Measurements from ENCODE around the gene GNA14. TPM values are rescaled to one million over a fixed set of nuclear protein-coding genes. Genes with fewer than 3 reads are reported as not detected.
"Not testable (repeated sequence)": the region's sequence is repeated elsewhere in the genome, so short reads cannot be mapped to it uniquely, and the experiment has no call there.

The GNA14 gene
- total RNA-seq, 2 experiments from 2014 or later = not detected

DNA sequence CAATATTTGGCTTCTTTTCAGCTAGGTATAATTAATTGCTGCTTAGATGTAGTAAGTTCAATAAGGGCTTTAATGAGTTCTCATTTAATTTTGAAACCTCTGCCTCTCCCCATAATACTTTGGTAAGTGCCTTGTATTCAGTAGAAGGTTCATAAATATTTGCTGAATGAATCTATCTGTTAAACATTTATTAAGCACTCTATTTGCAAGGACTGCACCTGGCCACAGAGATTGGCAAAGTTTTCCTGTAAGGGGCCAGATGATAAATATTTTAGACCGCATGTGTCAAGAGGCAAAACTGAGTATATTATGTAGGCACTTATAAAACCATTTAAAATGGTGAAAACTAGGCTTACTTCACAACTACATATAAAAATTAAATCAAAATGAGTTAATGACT lies 19.0 kb upstream of the GNA14 start:
- H3K9me3 Mint-ChIP-seq = no peaks in the 10 kb centered on the region
- DNase-seq = no peak
- ATAC-seq (ENCODE audit: low read depth) = no peak
- no peak overlapping the region for H3K4me3 Mint-ChIP-seq
- no peaks in the 10 kb centered on the region for H3K36me3 Mint-ChIP-seq
- POLR2A ChIA-PET = no interaction called here
- no peak overlapping the region for H3K27ac Mint-ChIP-seq
- no peaks in the 10 kb centered on the region for H3K4me1 Mint-ChIP-seq
- peaks cover 22% of the 10 kb centered on the region for H3K27me3 Mint-ChIP-seq

DNA sequence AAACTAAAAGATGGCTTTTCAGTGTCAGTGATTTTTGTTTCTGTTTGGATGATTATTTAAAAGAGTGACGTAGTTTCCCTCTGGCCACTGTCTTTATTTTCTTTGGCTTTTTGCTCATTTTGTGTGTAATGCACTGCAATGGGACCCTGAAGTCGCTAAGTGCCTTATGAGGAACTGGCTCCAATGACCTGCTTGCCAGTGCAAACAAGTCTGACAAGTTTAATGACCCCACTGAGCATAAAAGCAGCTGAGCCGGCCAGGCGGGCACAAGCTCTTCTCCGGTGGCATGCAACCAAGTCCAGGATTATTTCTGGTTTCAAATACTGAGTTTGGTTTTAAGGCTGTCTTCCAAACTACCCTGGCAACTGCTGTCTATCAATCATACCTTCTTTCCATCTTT lies 15.6 kb upstream of the GNA14 start:
- DNase-seq = no peak
- Mint-ChIP-seq H3K9me3 (no peaks in the 10 kb centered on the region), H3K36me3 (no peaks in the 10 kb centered on the region), H3K27ac (no peak overlapping the region), H3K27me3 (peaks cover 20% of the 10 kb centered on the region), H3K4me1 (no peaks in the 10 kb centered on the region), H3K4me3 (no peak overlapping the region)
- no peak for ATAC-seq (ENCODE audit: low read depth)
- POLR2A ChIA-PET = no interaction called here

GRCh38 chr9:77661566-77662085 lies 13.5 kb upstream of the GNA14 start:
- Mint-ChIP-seq H3K27me3 (peaks cover 18% of the 10 kb centered on the region), H3K9me3 (no peaks in the 10 kb centered on the region), H3K4me3 (no peak overlapping the region), H3K36me3 (no peaks in the 10 kb centered on the region), H3K4me1 (no peaks in the 10 kb centered on the region), H3K27ac (no peak overlapping the region)
- POLR2A ChIA-PET = no interaction called here
- ATAC-seq (ENCODE audit: low read depth) (no peak), DNase-seq (no peak)

DNA sequence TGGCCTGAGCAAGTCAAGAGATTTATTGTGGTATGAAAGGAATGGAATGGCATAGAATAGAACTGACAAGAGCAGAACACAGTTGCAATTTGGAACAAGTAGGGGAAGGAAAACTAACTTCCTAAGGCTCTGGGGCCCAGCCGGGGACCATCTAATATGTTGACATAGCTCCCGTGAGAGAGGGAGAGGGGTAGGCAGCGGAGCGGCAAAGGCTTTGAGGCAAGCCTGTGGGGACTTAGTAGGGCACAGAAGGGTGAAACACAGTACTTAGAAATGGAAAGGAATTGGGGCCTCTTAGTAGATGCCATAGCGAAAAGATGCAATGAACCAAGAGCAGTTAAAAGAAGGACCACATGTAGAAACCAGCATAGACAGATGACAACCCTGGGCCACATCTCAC lies 11.8 kb upstream of the GNA14 start:
- no peak overlapping the region for H3K4me3 Mint-ChIP-seq
- no peak overlapping the region for H3K27ac Mint-ChIP-seq
- H3K4me1 Mint-ChIP-seq = no peaks in the 10 kb centered on the region
- DNase-seq = no peak
- POLR2A ChIA-PET = no interaction called here
- H3K27me3 Mint-ChIP-seq = peaks cover 11% of the 10 kb centered on the region
- no peak for ATAC-seq (ENCODE audit: low read depth)
- H3K9me3 Mint-ChIP-seq = no peaks in the 10 kb centered on the region
- H3K36me3 Mint-ChIP-seq = no peaks in the 10 kb centered on the region

DNA sequence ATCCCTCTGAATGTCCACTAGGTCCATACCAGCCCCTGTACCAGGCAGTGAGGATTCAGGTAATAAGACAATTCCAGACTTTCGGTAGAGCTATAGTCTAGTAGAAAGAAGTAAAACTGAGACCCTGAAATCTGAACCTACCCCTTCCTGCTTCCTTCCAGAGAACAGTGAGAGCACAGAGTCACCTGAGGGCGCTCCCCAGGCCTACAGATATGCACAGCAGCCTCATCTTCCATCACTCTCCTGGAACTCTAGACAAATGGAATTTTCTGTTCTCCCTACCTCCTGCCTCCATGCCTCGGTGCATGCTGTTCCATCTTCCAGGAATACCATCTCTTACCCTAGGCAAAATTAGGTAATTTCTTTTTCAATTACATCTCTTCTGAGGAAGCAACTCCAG lies 3.1 kb upstream of the GNA14 start:
- Mint-ChIP-seq H3K27ac (no peak overlapping the region), H3K27me3 (peaks cover 47% of the 10 kb centered on the region), H3K4me1 (peaks cover 5% of the 10 kb centered on the region), H3K9me3 (no peaks in the 10 kb centered on the region), H3K4me3 (no peak overlapping the region), H3K36me3 (no peaks in the 10 kb centered on the region)
- no peak for DNase-seq
- POLR2A ChIA-PET = no interaction called here
- no peak for ATAC-seq (ENCODE audit: low read depth)

DNA sequence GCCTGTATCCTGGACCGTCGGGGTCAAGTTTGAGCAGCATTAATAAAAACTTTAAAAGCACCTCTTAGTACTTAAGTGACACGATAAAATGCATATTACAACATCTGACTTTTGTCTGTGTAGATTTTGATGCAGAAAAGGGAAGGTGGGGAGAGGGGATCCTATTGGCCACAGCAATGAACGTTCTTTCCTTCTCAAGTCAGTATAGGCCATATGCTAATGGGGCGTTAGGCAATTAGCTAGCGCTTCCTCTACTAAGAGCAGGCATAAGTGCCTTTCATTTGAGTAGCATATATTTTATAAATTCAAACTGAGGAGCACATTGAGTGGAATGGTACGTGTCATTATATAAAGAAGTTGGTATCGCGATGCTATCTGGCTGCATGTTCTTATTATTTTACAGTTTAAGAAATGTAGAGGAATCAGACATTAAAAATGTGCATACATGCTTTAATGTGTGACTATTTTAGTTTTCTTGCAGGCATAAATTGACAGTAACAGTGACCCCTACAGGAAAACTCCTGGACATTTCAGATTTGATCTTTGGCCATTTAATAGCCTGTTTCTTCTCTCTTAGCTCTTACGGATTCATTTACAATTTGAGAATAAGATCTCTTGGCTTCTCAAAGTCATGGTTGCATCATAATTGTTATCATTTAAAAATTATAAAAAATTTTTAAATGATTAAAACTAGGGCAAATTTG lies 1.1 kb upstream of the GNA14 start:
- Mint-ChIP-seq H3K4me3 (peak overlapping the region; percentile 72), H3K27me3 (peaks cover 43% of the 10 kb centered on the region), H3K36me3 (no peaks in the 10 kb centered on the region), H3K9me3 (no peaks in the 10 kb centered on the region), H3K27ac (no peak overlapping the region), H3K4me1 (peaks cover 5% of the 10 kb centered on the region)
- POLR2A ChIA-PET = no interaction called here
- ATAC-seq (ENCODE audit: low read depth) (no peak), DNase-seq (no peak)

DNA sequence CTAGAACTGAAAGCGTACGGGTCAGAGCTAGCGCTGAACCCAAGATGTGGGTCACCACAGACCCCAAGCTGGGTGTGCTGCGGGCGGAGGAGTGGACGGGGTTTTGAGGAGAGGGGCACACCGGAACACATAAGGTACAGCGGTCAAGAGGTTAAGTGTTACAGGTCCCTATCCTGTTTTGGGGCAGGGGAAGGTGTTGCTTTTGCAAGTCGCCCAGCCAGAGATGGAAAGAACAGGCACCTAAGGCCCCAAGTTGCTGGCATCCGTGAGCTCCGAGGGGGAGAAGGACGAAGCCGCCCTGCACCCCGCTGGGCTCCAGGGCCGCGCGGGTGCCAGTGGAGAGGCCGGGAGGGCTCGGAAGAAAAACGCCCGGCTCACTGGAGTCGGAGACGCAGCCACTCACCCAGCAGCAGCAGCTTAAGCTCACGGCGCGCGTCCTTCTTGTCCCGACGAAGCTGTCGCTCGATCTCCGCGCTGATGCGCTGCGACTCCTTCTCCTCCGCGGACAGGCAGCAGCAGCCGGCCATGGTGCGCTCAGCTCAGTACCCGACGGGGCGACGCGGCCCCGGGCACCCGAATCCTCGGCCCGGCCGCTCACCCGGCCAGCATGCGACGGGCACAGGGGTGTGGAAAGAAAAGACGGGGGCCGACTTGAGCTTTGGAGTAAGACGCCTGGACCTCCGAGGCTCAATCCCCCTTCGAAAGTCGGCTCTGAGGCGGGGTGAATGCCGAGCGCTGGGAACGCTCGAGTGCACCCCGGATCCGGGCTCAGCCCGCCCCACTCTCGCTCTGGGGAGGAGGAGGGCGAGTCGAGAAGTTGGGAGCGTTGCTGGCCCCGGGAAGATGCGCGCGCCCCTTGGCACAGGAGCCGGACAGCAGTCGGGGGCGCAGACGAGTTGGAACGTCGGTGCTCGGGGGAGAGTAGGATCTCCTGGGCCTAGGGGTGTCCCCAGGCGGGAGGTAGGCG lies 572 bp downstream of the GNA14 start:
- Mint-ChIP-seq H3K36me3 (no peaks in the 10 kb centered on the region), H3K4me3 (peak overlapping the region; percentile 72), H3K9me3 (no peaks in the 10 kb centered on the region), H3K27ac (no peak overlapping the region), H3K27me3 (peaks cover 46% of the 10 kb centered on the region), H3K4me1 (peaks cover 5% of the 10 kb centered on the region)
- POLR2A ChIA-PET = no interaction called here
- peak; percentile 33 for DNase-seq
- no peak for ATAC-seq (ENCODE audit: low read depth)

DNA sequence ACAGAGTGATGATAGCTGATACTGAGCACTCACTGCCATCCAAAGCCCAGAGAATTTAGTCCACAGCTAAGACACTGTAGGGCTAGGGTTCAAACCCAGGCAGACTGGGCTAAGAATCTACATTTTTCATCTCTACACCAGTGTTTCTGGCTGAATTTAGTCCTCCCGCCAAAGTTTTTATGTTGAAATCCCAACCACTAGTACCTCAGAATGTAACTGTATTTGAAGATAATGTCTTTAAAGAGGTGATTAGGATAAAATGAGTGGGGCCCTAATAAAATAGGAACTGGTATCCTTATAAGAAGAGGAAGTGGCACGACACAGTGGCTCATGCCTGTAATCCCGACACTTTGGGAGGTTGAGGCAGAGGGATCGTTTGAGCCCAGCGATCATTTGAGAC lies 4.3 kb downstream of the GNA14 start:
- H3K4me1 Mint-ChIP-seq = peaks cover 5% of the 10 kb centered on the region
- H3K36me3 Mint-ChIP-seq = no peaks in the 10 kb centered on the region
- POLR2A ChIA-PET = no interaction called here
- no peak overlapping the region for H3K27ac Mint-ChIP-seq
- peaks cover 44% of the 10 kb centered on the region for H3K27me3 Mint-ChIP-seq
- ATAC-seq (ENCODE audit: low read depth) = no peak
- H3K4me3 Mint-ChIP-seq = no peak overlapping the region
- no peaks in the 10 kb centered on the region for H3K9me3 Mint-ChIP-seq
- DNase-seq = no peak

- Mint-ChIP-seq H3K4me1 (no peaks in the 10 kb centered on the region), H3K27me3 (peaks cover 25% of the 10 kb centered on the region), H3K4me3 (no peak overlapping the region), H3K27ac (no peak overlapping the region), H3K36me3 (no peaks in the 10 kb centered on the region), H3K9me3 (no peaks in the 10 kb centered on the region)
- DNase-seq (no peak), ATAC-seq (ENCODE audit: low read depth) (no peak)
- POLR2A ChIA-PET = no interaction called here
Observed at GRCh38 chr9:77640741-77641580, 7.2 kb downstream of the GNA14 start.

GRCh38 chr9:77632652-77633051 lies 15.5 kb downstream of the GNA14 start:
- no peaks in the 10 kb centered on the region for H3K4me1 Mint-ChIP-seq
- H3K27me3 Mint-ChIP-seq = peaks cover 7% of the 10 kb centered on the region
- no peaks in the 10 kb centered on the region for H3K9me3 Mint-ChIP-seq
- no peak for DNase-seq
- H3K27ac Mint-ChIP-seq = no peak overlapping the region
- H3K36me3 Mint-ChIP-seq = peaks cover 1% of the 10 kb centered on the region
- POLR2A ChIA-PET = no interaction called here
- H3K4me3 Mint-ChIP-seq = no peak overlapping the region
- no peak for ATAC-seq (ENCODE audit: low read depth)

- ATAC-seq (ENCODE audit: low read depth); POLR2A ChIA-PET; H3K27me3 Mint-ChIP-seq; H3K36me3 Mint-ChIP-seq; DNase-seq; H3K27ac Mint-ChIP-seq; H3K4me3 Mint-ChIP-seq; H3K9me3 Mint-ChIP-seq; H3K4me1 Mint-ChIP-seq: not testable (repeated sequence)
Observed at GRCh38 chr9:77628864-77629263, 19.3 kb downstream of the GNA14 start.

DNA sequence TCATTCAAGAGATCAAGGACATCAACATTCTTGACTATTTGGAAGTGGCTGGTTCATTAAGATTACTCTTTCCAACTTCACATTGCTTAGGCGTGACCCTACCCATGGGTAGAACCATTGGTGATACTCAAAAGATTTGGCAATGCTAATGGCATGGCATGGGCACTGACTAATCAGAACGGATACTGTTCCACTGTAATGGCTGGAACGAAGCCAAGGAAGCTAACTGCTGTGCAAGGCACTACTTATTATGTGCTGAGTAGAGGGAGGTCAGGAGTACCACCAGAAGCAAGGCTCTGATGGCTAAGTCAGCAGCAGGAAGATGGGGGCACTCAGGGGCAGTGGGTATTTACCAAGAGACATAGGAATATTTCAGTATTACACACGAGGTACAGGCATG lies 31.9 kb downstream of the GNA14 start:
- DNase-seq (no peak), ATAC-seq (ENCODE audit: low read depth) (no peak)
- H3K27me3 Mint-ChIP-seq = peaks cover 7% of the 10 kb centered on the region
- no peak overlapping the region for H3K4me3 Mint-ChIP-seq
- H3K27ac Mint-ChIP-seq = no peak overlapping the region
- peaks cover 2% of the 10 kb centered on the region for H3K9me3 Mint-ChIP-seq
- no peaks in the 10 kb centered on the region for H3K4me1 Mint-ChIP-seq
- POLR2A ChIA-PET = no interaction called here
- no peaks in the 10 kb centered on the region for H3K36me3 Mint-ChIP-seq

DNA sequence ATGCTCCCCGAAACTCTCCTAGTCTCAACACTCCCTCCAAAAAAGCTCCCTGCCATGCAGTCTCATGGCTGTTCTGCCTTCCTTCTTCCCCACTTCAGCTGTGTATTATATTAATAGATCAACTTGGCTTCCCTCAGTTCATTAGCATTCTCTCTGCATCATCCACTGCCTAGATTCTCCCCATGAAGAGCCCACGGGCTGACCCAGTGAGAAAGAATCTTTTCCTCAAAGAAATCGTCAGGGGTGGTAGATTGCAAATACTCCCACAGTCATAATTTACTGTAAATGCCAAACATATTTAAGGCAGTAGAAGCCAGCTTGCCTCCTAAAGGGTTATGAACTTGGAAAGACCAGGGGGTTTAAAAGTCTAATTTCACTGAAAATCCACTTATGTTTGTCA lies 33.5 kb downstream of the GNA14 start:
- ATAC-seq (ENCODE audit: low read depth) (no peak), DNase-seq (no peak)
- Mint-ChIP-seq H3K36me3 (no peaks in the 10 kb centered on the region), H3K4me3 (no peak overlapping the region), H3K9me3 (peaks cover 2% of the 10 kb centered on the region), H3K4me1 (no peaks in the 10 kb centered on the region), H3K27me3 (peaks cover 9% of the 10 kb centered on the region), H3K27ac (no peak overlapping the region)
- POLR2A ChIA-PET = no interaction called here
